ENCODE data around the gene VAMP5. TPM values are rescaled to one million over a fixed set of nuclear protein-coding genes. Genes with fewer than 3 reads are reported as not detected.
A peak's percentile ranks its signal among the peaks of the same experiment; 100 is the strongest.

VAMP5 gene
- total RNA-seq, 1 donor from 2014 or later = 1.8 TPM

DNA sequence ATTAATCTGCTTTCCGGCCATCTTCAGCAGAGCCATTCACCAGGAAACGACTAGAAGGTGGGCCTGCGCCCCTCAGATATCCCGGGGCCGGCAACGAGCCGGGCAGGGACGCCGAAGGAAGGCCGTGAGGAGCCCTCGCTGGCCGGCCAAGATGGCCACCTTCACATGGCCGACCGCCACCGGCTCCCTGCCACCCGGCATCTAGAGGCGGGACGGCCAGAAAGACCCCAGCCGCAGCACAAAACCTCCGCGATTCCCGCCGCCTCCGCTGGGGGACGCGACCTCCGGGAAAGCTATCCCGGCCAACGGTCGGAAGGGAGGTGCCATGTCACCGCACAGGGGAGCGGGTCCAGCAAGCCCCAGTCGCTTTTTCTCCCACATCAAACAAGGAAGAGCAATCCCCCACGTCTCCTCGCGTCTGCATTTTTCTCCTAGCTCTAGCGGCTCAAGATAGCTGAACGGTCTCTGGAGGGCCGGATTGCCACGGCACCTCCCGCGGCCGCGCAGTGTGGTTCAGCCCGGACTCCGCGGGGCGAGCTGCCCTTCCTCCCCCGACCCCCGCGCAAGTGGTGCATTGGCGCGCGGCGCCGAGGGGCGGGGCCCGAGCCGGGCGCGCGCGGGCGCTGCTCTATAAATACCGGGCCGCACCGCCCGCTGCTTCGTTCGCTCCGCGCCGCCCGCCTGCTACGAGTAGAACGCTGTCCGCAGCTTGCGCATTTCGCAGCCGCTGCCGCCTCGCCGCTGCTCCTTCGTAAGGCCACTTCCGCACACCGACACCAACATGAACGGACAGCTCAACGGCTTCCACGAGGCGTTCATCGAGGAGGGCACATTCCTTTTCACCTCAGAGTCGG is 45.5 kb upstream of the VAMP5 start, which contains the start of gene MAT2A:
MAT2A (plus strand) TSS at position 662 of the 854 bp plus-strand sequence; CDS start at position 782, 120 bp downstream.
- H3K9me3 Mint-ChIP-seq (ENCODE audit: low read depth) = no peaks in the 10 kb centered on the region
- DNase-seq (ENCODE audit: low spot score) = peak; percentile 98
- H3K4me1 Mint-ChIP-seq (ENCODE audit: low read depth) = peaks cover 53% of the 10 kb centered on the region

DNA sequence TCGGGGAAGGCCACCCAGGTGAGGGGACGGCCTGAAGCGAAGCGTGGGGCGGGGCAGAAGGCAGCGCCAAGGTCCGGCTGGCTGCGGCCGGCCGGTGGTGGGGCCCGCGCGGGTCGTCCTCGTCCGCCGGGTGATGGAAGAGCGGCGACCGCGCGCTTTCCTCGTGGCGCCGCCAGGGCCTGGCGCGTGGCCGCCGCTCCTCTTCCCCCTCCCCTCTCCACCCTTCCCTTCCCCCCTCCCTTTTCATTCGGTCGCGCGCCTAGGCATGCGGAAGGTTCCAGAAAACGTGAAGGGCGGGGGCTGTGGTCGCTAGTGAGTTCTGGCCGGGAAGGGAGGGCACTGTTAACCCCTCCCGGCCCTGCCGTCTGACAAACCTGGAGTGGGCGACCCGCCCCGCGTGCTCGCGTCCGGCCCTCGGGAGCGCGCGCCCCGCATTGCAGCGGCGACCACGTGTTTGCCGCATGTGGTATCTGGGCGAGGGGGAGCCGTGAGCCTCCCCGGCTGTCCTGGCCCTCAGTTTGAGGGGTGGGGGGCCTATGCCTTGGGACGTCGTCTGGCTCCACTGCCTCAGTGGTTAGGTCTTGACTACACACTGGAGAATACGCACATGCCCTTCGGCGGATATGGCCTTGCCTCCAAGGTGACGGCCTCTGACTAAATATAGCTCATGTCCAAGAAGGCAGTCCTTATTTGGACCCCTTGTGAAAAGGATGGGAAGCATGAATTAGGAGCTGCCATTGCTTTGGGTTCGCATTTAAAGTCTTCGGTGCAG is 44.7 kb upstream of the VAMP5 start:
- Mint-ChIP-seq H3K27ac (ENCODE audit: unreplicated experiment) (peak overlapping the region; percentile 99), H3K27me3 (ENCODE audit: low read depth) (no peaks in the 10 kb centered on the region), H3K9me3 (ENCODE audit: low read depth) (no peaks in the 10 kb centered on the region), H3K4me3 (ENCODE audit: unreplicated experiment) (peak overlapping the region; percentile 89), H3K36me3 (ENCODE audit: low read depth) (peaks cover 29% of the 10 kb centered on the region), H3K4me1 (ENCODE audit: low read depth) (peaks cover 60% of the 10 kb centered on the region)
- no peak for DNase-seq (ENCODE audit: low spot score)
- TF ChIP-seq, protein P1, sequence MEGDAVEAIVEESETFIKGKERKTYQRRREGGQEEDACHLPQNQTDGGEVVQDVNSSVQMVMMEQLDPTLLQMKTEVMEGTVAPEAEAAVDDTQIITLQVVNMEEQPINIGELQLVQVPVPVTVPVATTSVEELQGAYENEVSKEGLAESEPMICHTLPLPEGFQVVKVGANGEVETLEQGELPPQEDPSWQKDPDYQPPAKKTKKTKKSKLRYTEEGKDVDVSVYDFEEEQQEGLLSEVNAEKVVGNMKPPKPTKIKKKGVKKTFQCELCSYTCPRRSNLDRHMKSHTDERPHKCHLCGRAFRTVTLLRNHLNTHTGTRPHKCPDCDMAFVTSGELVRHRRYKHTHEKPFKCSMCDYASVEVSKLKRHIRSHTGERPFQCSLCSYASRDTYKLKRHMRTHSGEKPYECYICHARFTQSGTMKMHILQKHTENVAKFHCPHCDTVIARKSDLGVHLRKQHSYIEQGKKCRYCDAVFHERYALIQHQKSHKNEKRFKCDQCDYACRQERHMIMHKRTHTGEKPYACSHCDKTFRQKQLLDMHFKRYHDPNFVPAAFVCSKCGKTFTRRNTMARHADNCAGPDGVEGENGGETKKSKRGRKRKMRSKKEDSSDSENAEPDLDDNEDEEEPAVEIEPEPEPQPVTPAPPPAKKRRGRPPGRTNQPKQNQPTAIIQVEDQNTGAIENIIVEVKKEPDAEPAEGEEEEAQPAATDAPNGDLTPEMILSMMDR (IDR thresholded peaks at IDR 0.05) = no peak

More for the DNA sequence above, 45.5 kb upstream of the VAMP5 start, which contains the start of gene MAT2A:
- TF ChIP-seq, protein P1 (IDR thresholded peaks at IDR 0.05) = peak; percentile 81
- peak within 1 kb of the TSS; percentile 89 for H3K4me3 Mint-ChIP-seq (ENCODE audit: unreplicated experiment)
- H3K27ac Mint-ChIP-seq (ENCODE audit: unreplicated experiment) = peak within 1 kb of the TSS; percentile 99
- peaks cover 22% of the 10 kb centered on the region for H3K36me3 Mint-ChIP-seq (ENCODE audit: low read depth)
- H3K27me3 Mint-ChIP-seq (ENCODE audit: low read depth) = no peaks in the 10 kb centered on the region

DNA sequence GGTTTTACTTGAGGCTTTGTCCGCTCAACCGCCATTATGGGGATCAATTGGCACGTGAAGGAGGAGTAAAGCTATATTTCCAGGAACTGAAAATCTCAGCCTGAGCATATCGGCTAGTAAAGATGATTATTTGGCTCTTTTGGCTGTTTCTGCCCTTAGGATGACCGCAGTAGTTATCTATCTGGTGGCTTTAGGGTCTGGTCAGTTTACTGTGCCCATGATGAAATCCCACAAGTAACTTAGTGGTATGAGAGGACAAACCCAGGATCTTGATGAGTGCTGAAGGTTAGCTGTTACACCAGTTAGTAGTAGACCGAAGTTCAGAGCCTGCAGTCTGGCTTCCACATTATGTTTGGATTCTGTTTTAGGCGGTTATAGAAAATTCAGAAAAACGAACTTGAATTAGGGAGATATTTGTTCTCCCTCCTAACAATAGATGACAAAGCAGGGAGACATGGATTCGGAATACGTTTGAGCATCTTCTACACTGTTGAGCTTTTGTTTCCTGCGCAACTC is 44.0 kb upstream of the VAMP5 start:
- peak overlapping the region; percentile 78 for H3K27ac Mint-ChIP-seq (ENCODE audit: unreplicated experiment)
- TF ChIP-seq, protein P1 (IDR thresholded peaks at IDR 0.05) = no peak
- peaks cover 60% of the 10 kb centered on the region for H3K4me1 Mint-ChIP-seq (ENCODE audit: low read depth)
- no peaks in the 10 kb centered on the region for H3K27me3 Mint-ChIP-seq (ENCODE audit: low read depth)
- DNase-seq (ENCODE audit: low spot score) = no peak
- peak overlapping the region; percentile 89 for H3K4me3 Mint-ChIP-seq (ENCODE audit: unreplicated experiment)
- peaks cover 29% of the 10 kb centered on the region for H3K36me3 Mint-ChIP-seq (ENCODE audit: low read depth)
- H3K9me3 Mint-ChIP-seq (ENCODE audit: low read depth) = no peaks in the 10 kb centered on the region

DNA sequence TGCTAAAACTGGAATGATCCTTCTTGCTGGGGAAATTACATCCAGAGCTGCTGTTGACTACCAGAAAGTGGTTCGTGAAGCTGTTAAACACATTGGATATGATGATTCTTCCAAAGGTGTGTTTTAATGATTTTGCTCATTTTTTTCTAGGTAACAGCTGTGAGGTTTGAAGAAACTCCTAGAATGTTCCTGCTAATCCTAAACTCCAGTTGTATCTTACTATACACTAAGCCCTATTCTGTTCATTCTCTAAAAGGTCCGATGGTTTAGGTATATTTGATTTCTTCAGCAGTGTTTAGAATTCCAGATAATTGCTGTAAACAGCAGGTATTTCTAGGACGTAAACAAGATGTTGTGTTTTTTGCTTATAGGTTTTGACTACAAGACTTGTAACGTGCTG is 43.0 kb upstream of the VAMP5 start:
- peaks cover 29% of the 10 kb centered on the region for H3K36me3 Mint-ChIP-seq (ENCODE audit: low read depth)
- H3K27me3 Mint-ChIP-seq (ENCODE audit: low read depth) = no peaks in the 10 kb centered on the region
- no peaks in the 10 kb centered on the region for H3K9me3 Mint-ChIP-seq (ENCODE audit: low read depth)
- TF ChIP-seq, protein P1 (IDR thresholded peaks at IDR 0.05) = no peak
- H3K27ac Mint-ChIP-seq (ENCODE audit: unreplicated experiment) = peak overlapping the region; percentile 51
- H3K4me1 Mint-ChIP-seq (ENCODE audit: low read depth) = peaks cover 59% of the 10 kb centered on the region
- H3K4me3 Mint-ChIP-seq (ENCODE audit: unreplicated experiment) = peak overlapping the region; percentile 89
- DNase-seq (ENCODE audit: low spot score) = no peak

Data from chondrocyte (in vitro differentiated cells).